KOPT-K1 (cell line): ENCODE results near the gene TCP11L1.
"Not testable (repeated sequence)": the region's sequence is repeated elsewhere in the genome, so short reads cannot be mapped to it uniquely, and the experiment has no call there.

Experiments used
- H3K27ac ChIP-seq: fragments of 200-600 bp; sonication (generic); 2 replicates; pipeline ENCODE4 v1.5.1; 2016; ENCODE audit warnings: antibody characterized with exemption, mild to moderate bottlenecking, low read depth, low read length; ENCODE audit not compliant: poor library complexity, severe bottlenecking
- H3K36me3 ChIP-seq: fragments of 200-600 bp; sonication (generic); 2 replicates; pipeline ENCODE4 v1.5.1; 2017; ENCODE audit warnings: antibody characterized with exemption, mild to moderate bottlenecking, low read length, moderate library complexity; ENCODE audit not compliant: insufficient read depth
- H3K9me3 ChIP-seq: fragments of 200-600 bp; sonication (generic); 2 replicates; pipeline ENCODE4 v1.5.1; 2017; ENCODE audit warnings: antibody characterized with exemption, low read length, mild to moderate bottlenecking; ENCODE audit not compliant: insufficient read depth, poor library complexity, severe bottlenecking

Gene TCP11L1

GRCh38 chr11:33048701-33049100 is 9.3 kb downstream of the TCP11L1 start:
- not testable (repeated sequence) for H3K27ac ChIP-seq, H3K9me3 ChIP-seq
- H3K36me3 ChIP-seq = peaks cover 65% of the 10 kb centered on the region

GRCh38 chr11:33049565-33050408 is 10.4 kb downstream of the TCP11L1 start:
- peaks cover 64% of the 10 kb centered on the region for H3K36me3 ChIP-seq
- not testable (repeated sequence) for H3K27ac ChIP-seq

GRCh38 chr11:33052231-33052630 is 12.9 kb downstream of the TCP11L1 start:
- Histone ChIP-seq H3K27ac (no peak overlapping the region), H3K9me3 (no peaks in the 10 kb centered on the region)

More at GRCh38 chr11:33049565-33050408, 10.4 kb downstream of the TCP11L1 start:
- H3K9me3 ChIP-seq = not testable (repeated sequence)

GRCh38 chr11:33055375-33055774 is 16.0 kb downstream of the TCP11L1 start:
- no peaks in the 10 kb centered on the region for H3K9me3 ChIP-seq
- H3K36me3 ChIP-seq = peaks cover 60% of the 10 kb centered on the region
- H3K27ac ChIP-seq = no peak overlapping the region

More at GRCh38 chr11:33052231-33052630, 12.9 kb downstream of the TCP11L1 start:
- peaks cover 49% of the 10 kb centered on the region for H3K36me3 ChIP-seq

GRCh38 chr11:33057284-33057683 is 17.9 kb downstream of the TCP11L1 start:
- H3K27ac ChIP-seq = no peak overlapping the region
- H3K36me3 ChIP-seq = peaks cover 77% of the 10 kb centered on the region
- no peaks in the 10 kb centered on the region for H3K9me3 ChIP-seq

- H3K36me3 ChIP-seq = peaks cover 72% of the 10 kb centered on the region
- H3K27ac ChIP-seq = no peak overlapping the region
- no peaks in the 10 kb centered on the region for H3K9me3 ChIP-seq
Measured at GRCh38 chr11:33059331-33060007, 20.1 kb downstream of the TCP11L1 start.

- H3K9me3 ChIP-seq = no peaks in the 10 kb centered on the region
- H3K36me3 ChIP-seq = peaks cover 71% of the 10 kb centered on the region
- peak overlapping the region; percentile 27 for H3K27ac ChIP-seq
Measured at GRCh38 chr11:33060271-33060670, 20.9 kb downstream of the TCP11L1 start.

- no peaks in the 10 kb centered on the region for H3K9me3 ChIP-seq
- H3K36me3 ChIP-seq = peaks cover 81% of the 10 kb centered on the region
- H3K27ac ChIP-seq = no peak overlapping the region
Measured at GRCh38 chr11:33062137-33062536, 22.8 kb downstream of the TCP11L1 start.

- no peak overlapping the region for H3K27ac ChIP-seq
- H3K36me3 ChIP-seq = peaks cover 80% of the 10 kb centered on the region
- no peaks in the 10 kb centered on the region for H3K9me3 ChIP-seq
Measured at GRCh38 chr11:33063326-33063881, 24.0 kb downstream of the TCP11L1 start.

- no peak overlapping the region for H3K27ac ChIP-seq
- H3K36me3 ChIP-seq = peaks cover 79% of the 10 kb centered on the region
- H3K9me3 ChIP-seq = no peaks in the 10 kb centered on the region
Measured at GRCh38 chr11:33064033-33064825, 24.9 kb downstream of the TCP11L1 start.

GRCh38 chr11:33064866-33065265 is 25.5 kb downstream of the TCP11L1 start:
- Histone ChIP-seq H3K9me3 (no peaks in the 10 kb centered on the region), H3K36me3 (peaks cover 77% of the 10 kb centered on the region), H3K27ac (no peak overlapping the region)

- H3K27ac ChIP-seq = no peak overlapping the region
- H3K9me3 ChIP-seq = no peaks in the 10 kb centered on the region
- H3K36me3 ChIP-seq = peaks cover 77% of the 10 kb centered on the region
Measured at GRCh38 chr11:33065445-33066178, 26.2 kb downstream of the TCP11L1 start.

- no peaks in the 10 kb centered on the region for H3K9me3 ChIP-seq
- peaks cover 79% of the 10 kb centered on the region for H3K36me3 ChIP-seq
- no peak overlapping the region for H3K27ac ChIP-seq
Measured at GRCh38 chr11:33067294-33067693, 27.9 kb downstream of the TCP11L1 start.

- Histone ChIP-seq H3K9me3 (no peaks in the 10 kb centered on the region), H3K36me3 (peaks cover 85% of the 10 kb centered on the region), H3K27ac (no peak overlapping the region)
Measured at GRCh38 chr11:33068611-33069340, 29.4 kb downstream of the TCP11L1 start.
